ENCODE results near the gene CTDSPL. TPM values are rescaled to one million over a fixed set of nuclear protein-coding genes. Genes with fewer than 3 reads are reported as not detected.

CTDSPL gene
- total and polyA plus RNA-seq, 10 of the 15 experiments (the other 5 are each of a cell fraction or from before 2014, with no cell fraction given) = 0.05 to 0.51 (median 0.18) TPM; not detected in 6

- no peaks in the 10 kb centered on the region for H3K4me1 ChIP-seq (ENCODE audit: control insufficient read depth, insufficient read depth, low read length)
- no peaks in the 10 kb centered on the region for H3K36me3 ChIP-seq (ENCODE audit: control insufficient read depth in 2 of 2, insufficient read depth in 2 of 2, low read length in 1 of 2)
- no TSS peak for BruUV-seq (replicated peaks)
- POLR2A ChIA-PET = no interaction called here
- H3K9ac ChIP-seq (ENCODE audit: control insufficient read depth, insufficient read depth, low read length) = no peak overlapping the region
- CTCF ChIA-PET = interaction anchor here (1.0 to 4.2 kb wide), 11 partner anchors 10 to 147 kb away, joined by 3 to 24 read pairs (median 4); no protein-coding TSS in a partner anchor
- no peaks in the 10 kb centered on the region for H3K79me2 ChIP-seq (ENCODE audit: control insufficient read depth, insufficient read depth, low read length)
- DNase-seq (ENCODE audit: low read depth, low spot score) (no peak), ATAC-seq (no peak), FAIRE-seq (no peak)
- H3K4me3 ChIP-seq = no peak overlapping the region
- 21% methylated on average over 2 of the region's 2 CpGs for WGBS (ENCODE audit: insufficient coverage, insufficient replicate concordance, low lambda C conversion rate, missing lambda C conversion rate)
- H3K27me3 ChIP-seq (replicated peaks in 1 of 2; ENCODE audit: control insufficient read depth in 2 of 2, insufficient read depth in 2 of 2, low read length in 1 of 2) = peaks cover 0 to 8% of the 10 kb centered on the region in 2 experiments; a peak in 2 of 4 replicates
- H3K27ac ChIP-seq (ENCODE audit: control insufficient read depth, insufficient read depth) = no peak overlapping the region
- no peak overlapping the region for H3K4me2 ChIP-seq (ENCODE audit: control insufficient read depth, insufficient read depth)
- RAD21 ChIA-PET (ENCODE audit: unreplicated experiment) = interaction anchor here (1.0 to 6.1 kb wide), 4 partner anchors 109 to 118 kb away, joined by 4 to 111 read pairs (median 4); no protein-coding TSS in a partner anchor
- SMC1A ChIA-PET (ENCODE audit: uncharacterized antibody, unreplicated experiment) = interaction anchor here (0.8 to 2.0 kb wide), 9 partner anchors 9 to 140 kb away, joined by 3 to 8 read pairs (median 4); no protein-coding TSS in a partner anchor
- no peaks in the 10 kb centered on the region for H4K20me1 ChIP-seq (ENCODE audit: control insufficient read depth, insufficient read depth)
- in situ Hi-C loops (cut with MboI) = loop anchor here (5.0 kb wide), 1 partner anchor 106 kb away; no protein-coding TSS in a partner anchor
- H2AFZ ChIP-seq (ENCODE audit: control insufficient read depth, low read depth, low read length) = no peak overlapping the region
- no peaks in the 10 kb centered on the region for H3K9me3 ChIP-seq (replicated peaks; ENCODE audit: control insufficient read depth, insufficient read depth, low read length)
- intact Hi-C loops (cut with micrococcal nuclease; ENCODE audit: unreplicated experiment) = loop anchor here (5.0 kb wide), 1 partner anchor 51 kb away; no protein-coding TSS in a partner anchor
- TF ChIP-seq SRF (IDR thresholded peaks at IDR 0.05; ENCODE audit: low read depth in 2 of 2, low read length in 2 of 2) (no peak), TCF7 (IDR thresholded peaks at IDR 0.05; ENCODE audit: borderline replicate concordance) (no peak), CUX1 (IDR thresholded peaks at IDR 0.05; ENCODE audit: insufficient replicate concordance, low read depth, low read length) (no peak), YBX1 (IDR thresholded peaks at IDR 0.05) (no peak), CEBPB (IDR thresholded peaks at IDR 0.05; ENCODE audit: borderline replicate concordance in 1 of 2, low read depth in 2 of 2, low read length in 2 of 2) (no peak), WRNIP1 (IDR thresholded peaks at IDR 0.05; ENCODE audit: borderline replicate concordance, low read depth, low read length) (no peak), BCL11A (IDR thresholded peaks at IDR 0.05; ENCODE audit: low read depth, low read length) (no peak), SP1 (IDR thresholded peaks at IDR 0.05; ENCODE audit: low read depth, low read length) (no peak), ATF7 (IDR thresholded peaks at IDR 0.05; ENCODE audit: low read depth) (no peak), RUNX3 (IDR thresholded peaks at IDR 0.05; ENCODE audit: low read length) (no peak), TAF1 (IDR thresholded peaks at IDR 0.05; ENCODE audit: borderline replicate concordance, low read depth, low read length) (no peak), DPF2 (IDR thresholded peaks at IDR 0.05) (no peak), MEF2B (IDR thresholded peaks at IDR 0.05; ENCODE audit: partially characterized antibody, poor library complexity, severe bottlenecking) (no peak), ZZZ3 (IDR thresholded peaks at IDR 0.05; ENCODE audit: control insufficient read depth, insufficient read length, low read depth) (no peak), ESRRA (IDR thresholded peaks at IDR 0.05; ENCODE audit: low read length) (no peak)
- TF ChIP-seq, protein P1, sequence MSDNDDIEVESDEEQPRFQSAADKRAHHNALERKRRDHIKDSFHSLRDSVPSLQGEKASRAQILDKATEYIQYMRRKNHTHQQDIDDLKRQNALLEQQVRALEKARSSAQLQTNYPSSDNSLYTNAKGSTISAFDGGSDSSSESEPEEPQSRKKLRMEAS (IDR thresholded peaks at IDR 0.05; ENCODE audit: low read depth, low read length) = no peak
Observed at GRCh38 chr3:37856381-37856780, 5.3 kb upstream of the CTDSPL start.

Measured in GM12878 (cell line).